Nephron progenitor cell (in vitro differentiated cells): Measurements from ENCODE around the gene MYBPC1.
A peak's percentile ranks its signal among the peaks of the same experiment; 100 is the strongest.

ENCODE experiments used
- DNase-seq: peaks from one replicate; pipeline ENCODE4 v3.0.0; 2021
- H3K27ac Mint-ChIP-seq: 2 replicates; pipeline ENCODE4 v1.8.0; 2021; ENCODE audit warnings: mild to moderate bottlenecking, moderate library complexity, mixed read lengths
- H3K27me3 Mint-ChIP-seq: 2 replicates; pipeline ENCODE4 v1.8.0; 2021; ENCODE audit warnings: mild to moderate bottlenecking, low read depth, mixed read lengths; ENCODE audit not compliant: poor library complexity
- H3K36me3 Mint-ChIP-seq: 2 replicates; pipeline ENCODE4 v1.8.0; 2021; ENCODE audit warnings: low read depth, mixed read lengths
- H3K4me1 Mint-ChIP-seq: 2 replicates; pipeline ENCODE4 v1.8.0; 2021; ENCODE audit warnings: mixed read lengths
- H3K4me3 Mint-ChIP-seq: 2 replicates; pipeline ENCODE4 v1.8.0; 2021; ENCODE audit warnings: mild to moderate bottlenecking, moderate library complexity, mixed read lengths
- H3K9me3 Mint-ChIP-seq: 2 replicates; pipeline ENCODE4 v1.8.0; 2021; ENCODE audit warnings: mild to moderate bottlenecking, moderate library complexity, mixed read lengths
- CTCF ChIP-seq: fragments of 200-600 bp; sonication (generic); IDR thresholded peaks from 2 replicates; pipeline ENCODE4 v1.5.0; 2021; ENCODE audit warnings: antibody characterized with exemption

MYBPC1 gene

GRCh38 chr12:101663298-101663697, 68.5 kb downstream of the MYBPC1 start:
- peaks cover 18% of the 10 kb centered on the region for H3K27me3 Mint-ChIP-seq
- no peak for DNase-seq
- H3K9me3 Mint-ChIP-seq, result no peaks in the 10 kb centered on the region
- no peak for TF ChIP-seq CTCF
- H3K36me3 Mint-ChIP-seq, result no peaks in the 10 kb centered on the region
- no peak overlapping the region for H3K4me3 Mint-ChIP-seq
- H3K27ac Mint-ChIP-seq, result no peak overlapping the region
- H3K4me1 Mint-ChIP-seq, result peaks cover 10% of the 10 kb centered on the region

- no peak overlapping the region for H3K27ac Mint-ChIP-seq
- H3K27me3 Mint-ChIP-seq, result peaks cover 18% of the 10 kb centered on the region
- H3K36me3 Mint-ChIP-seq, result no peaks in the 10 kb centered on the region
- TF ChIP-seq CTCF, result no peak
- no peak overlapping the region for H3K4me3 Mint-ChIP-seq
- peaks cover 10% of the 10 kb centered on the region for H3K4me1 Mint-ChIP-seq
- DNase-seq, result no peak
- H3K9me3 Mint-ChIP-seq, result no peaks in the 10 kb centered on the region
These were observed 70.2 kb downstream of the MYBPC1 start for GRCh38 chr12:101664992-101665391.

GRCh38 chr12:101666052-101666728, 71.4 kb downstream of the MYBPC1 start:
- H3K4me3 Mint-ChIP-seq, result no peak overlapping the region
- TF ChIP-seq CTCF, result no peak
- H3K27ac Mint-ChIP-seq, result peak overlapping the region; percentile 60
- H3K36me3 Mint-ChIP-seq, result no peaks in the 10 kb centered on the region
- no peaks in the 10 kb centered on the region for H3K9me3 Mint-ChIP-seq
- peaks cover 20% of the 10 kb centered on the region for H3K27me3 Mint-ChIP-seq
- peak; percentile 27 for DNase-seq
- peaks cover 10% of the 10 kb centered on the region for H3K4me1 Mint-ChIP-seq

DNA sequence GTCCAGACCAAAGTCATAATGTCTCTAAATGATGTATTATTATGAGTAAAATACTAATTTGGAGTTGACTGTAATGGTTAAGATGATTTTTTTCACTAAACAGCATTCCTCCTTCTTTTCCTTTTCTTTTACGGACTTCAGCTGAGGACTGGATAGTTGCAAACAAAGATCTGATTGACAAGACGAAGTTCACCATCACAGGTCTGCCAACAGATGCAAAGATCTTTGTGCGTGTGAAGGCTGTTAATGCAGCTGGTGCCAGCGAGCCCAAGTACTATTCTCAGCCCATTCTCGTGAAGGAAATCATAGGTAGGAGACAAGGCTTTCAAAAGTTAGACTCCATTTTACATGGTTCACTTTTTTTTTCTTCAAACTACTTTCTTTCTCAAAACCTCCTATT, 72.8 kb downstream of the MYBPC1 start:
- no peaks in the 10 kb centered on the region for H3K36me3 Mint-ChIP-seq
- no peaks in the 10 kb centered on the region for H3K9me3 Mint-ChIP-seq

DNA sequence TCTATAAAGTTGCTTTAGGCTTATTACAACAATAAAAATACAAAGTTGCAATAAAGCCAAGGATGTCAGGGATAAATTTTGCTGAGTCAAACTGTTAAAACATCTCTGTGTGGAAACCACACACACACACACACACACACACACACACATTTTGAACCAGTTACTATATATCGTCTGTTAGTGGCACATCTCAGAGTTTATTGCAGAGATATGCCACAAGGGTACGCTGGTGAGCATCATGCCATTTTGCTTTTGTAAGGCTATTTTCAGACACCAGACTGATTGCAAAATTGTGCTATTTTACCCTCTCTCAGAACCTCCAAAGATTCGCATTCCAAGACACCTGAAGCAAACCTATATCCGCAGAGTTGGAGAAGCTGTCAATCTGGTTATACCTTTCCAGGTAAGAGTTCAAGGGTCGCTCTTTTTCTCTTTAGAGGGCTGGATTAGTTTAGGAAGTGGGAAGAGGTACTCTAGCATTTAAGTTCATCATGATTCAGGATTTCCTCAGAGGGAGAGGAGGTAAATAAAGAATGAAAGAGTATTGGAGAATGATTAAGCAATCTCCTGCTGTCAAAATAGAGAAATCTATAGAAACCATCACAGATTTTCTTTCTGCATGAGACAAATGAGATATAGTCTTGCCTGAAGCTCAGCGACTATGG, 75.4 kb downstream of the MYBPC1 start:
- no peak overlapping the region for H3K27ac Mint-ChIP-seq

More for the DNA sequence above, 72.8 kb downstream of the MYBPC1 start:
- peaks cover 26% of the 10 kb centered on the region for H3K27me3 Mint-ChIP-seq
- peaks cover 10% of the 10 kb centered on the region for H3K4me1 Mint-ChIP-seq
- TF ChIP-seq CTCF, result no peak
- H3K4me3 Mint-ChIP-seq, result no peak overlapping the region
- DNase-seq, result no peak
- H3K27ac Mint-ChIP-seq, result no peak overlapping the region

More for the DNA sequence above, 75.4 kb downstream of the MYBPC1 start:
- peak; percentile 16 for DNase-seq
- Mint-ChIP-seq H3K4me1 (peaks cover 10% of the 10 kb centered on the region), H3K4me3 (no peak overlapping the region), H3K36me3 (no peaks in the 10 kb centered on the region), H3K9me3 (no peaks in the 10 kb centered on the region), H3K27me3 (peaks cover 21% of the 10 kb centered on the region)
- TF ChIP-seq CTCF, result peak; percentile 44
